CD14-positive monocyte (primary cell): ENCODE data around the gene RO60. TPM values are rescaled to one million over a fixed set of nuclear protein-coding genes. Genes with fewer than 3 reads are reported as not detected.

Source experiments
- DNase-seq, 3 donors: peaks; one replicate each; pipeline ENCODE4 v3.0.0-alpha.2; 2011 to 2022
- H2AFZ ChIP-seq: 2 replicates; pipeline ENCODE4 v1.6.0; 2012; ENCODE audit warnings: mild to moderate bottlenecking, low read depth, low read length, inconsistent platforms; ENCODE audit not compliant: insufficient read depth, poor library complexity, severe bottlenecking
- H3K27ac ChIP-seq, 2 donors: 1 replicate in 1 of 2; 2 replicates in 1 of 2; pipeline ENCODE4 v1.5.1; 2012 to 2013; ENCODE audit warnings: low read length in 2 of 2, control low read depth in 1 of 2, inconsistent platforms in 1 of 2, low read depth in 1 of 2, mild to moderate bottlenecking in 1 of 2
- H3K27me3 ChIP-seq, 2 donors: one replicate each; pipeline versions ENCODE4 v1.6.0 to v1.6.1; 2011 to 2013; ENCODE audit warnings: low read length in 2 of 2; ENCODE audit not compliant: control insufficient read depth in 2 of 2, insufficient read depth in 2 of 2
- H3K36me3 ChIP-seq, 2 donors: replicated peaks in 1 of 2; 1 replicate in 1 of 2; 2 replicates in 1 of 2; pipeline versions ENCODE4 v1.5.1 to v1.6.1; 2012 to 2013; ENCODE audit warnings: low read length in 2 of 2, control low read depth in 1 of 2, inconsistent platforms in 1 of 2, mild to moderate bottlenecking in 1 of 2; ENCODE audit not compliant: insufficient read depth in 2 of 2, control insufficient read depth in 1 of 2
- H3K4me1 ChIP-seq, 2 donors: 1 replicate in 1 of 2; 2 replicates in 1 of 2; pipeline versions ENCODE4 v1.5.1 to v1.6.1; 2012 to 2013; ENCODE audit warnings: low read length in 2 of 2, control low read depth in 1 of 2, inconsistent platforms in 1 of 2, mild to moderate bottlenecking in 1 of 2, moderate library complexity in 1 of 2; ENCODE audit not compliant: insufficient read depth in 2 of 2, control insufficient read depth in 1 of 2
- H3K4me2 ChIP-seq: replicated peaks from 2 replicates; pipeline ENCODE3; 2012; ENCODE audit warnings: low read length, moderate library complexity, mild to moderate bottlenecking; ENCODE audit not compliant: poor library complexity, severe bottlenecking; ENCODE audit errors: extremely low read depth
- H3K4me3 ChIP-seq, 3 experiments: fragments of 200-600 bp in 1 of 3; sonication (generic) in 1 of 3; replicated peaks in 1 of 3; 1 replicate in 2 of 3; 2 replicates in 1 of 3; pipeline ENCODE4 v1.5.1; 2011 to 2013; ENCODE audit warnings: low read length in 3 of 3, mild to moderate bottlenecking in 3 of 3, control low read depth in 2 of 3, low read depth in 2 of 3, inconsistent platforms in 1 of 3, moderate library complexity in 1 of 3
- H3K79me2 ChIP-seq: 2 replicates; pipeline ENCODE4 v1.6.0; 2012; ENCODE audit warnings: mild to moderate bottlenecking, control low read depth, inconsistent platforms, low read length, moderate library complexity; ENCODE audit not compliant: insufficient read depth
- H3K9ac ChIP-seq: 2 replicates; pipeline ENCODE4 v1.6.0; 2017; ENCODE audit warnings: low read length, mild to moderate bottlenecking; ENCODE audit not compliant: insufficient read depth, poor library complexity, severe bottlenecking
- H3K9me3 ChIP-seq, 2 donors: replicated peaks in 1 of 2; 1 replicate in 1 of 2; 2 replicates in 1 of 2; pipeline versions ENCODE4 v1.5.1 to v1.6.1; 2012 to 2013; ENCODE audit warnings: low read length in 2 of 2, control low read depth in 1 of 2; ENCODE audit not compliant: control insufficient read depth in 1 of 2, insufficient read depth in 1 of 2
- H4K20me1 ChIP-seq: 2 replicates; pipeline ENCODE4 v1.6.0; 2012; ENCODE audit warnings: mild to moderate bottlenecking, low read length, control low read depth, moderate library complexity; ENCODE audit not compliant: insufficient read depth
- H3K27ac Mint-ChIP-seq, 7 donors: one replicate each; pipeline ENCODE4 v1.8.0; 2020; ENCODE audit warnings: mild to moderate bottlenecking in 7 of 7, mixed read lengths in 7 of 7, moderate library complexity in 6 of 7, inconsistent platforms in 2 of 7
- H3K27me3 Mint-ChIP-seq, 3 donors: one replicate each; pipeline ENCODE4 v1.8.0; 2021 to 2022; ENCODE audit warnings: low read depth in 3 of 3, mild to moderate bottlenecking in 3 of 3, mixed read lengths in 3 of 3, moderate library complexity in 3 of 3, inconsistent platforms in 1 of 3
- H3K36me3 Mint-ChIP-seq, 2 donors: one replicate each; pipeline ENCODE4 v1.8.0; 2020; ENCODE audit warnings: mixed read lengths in 2 of 2, inconsistent platforms in 1 of 2, mild to moderate bottlenecking in 1 of 2
- H3K4me1 Mint-ChIP-seq: one replicate; pipeline ENCODE4 v1.8.0; 2020; ENCODE audit warnings: mild to moderate bottlenecking, mixed read lengths
- H3K4me3 Mint-ChIP-seq, 2 donors: one replicate each; pipeline ENCODE4 v1.8.0; 2020; ENCODE audit warnings: mild to moderate bottlenecking in 2 of 2, mixed read lengths in 2 of 2, moderate library complexity in 1 of 2
- H3K9me3 Mint-ChIP-seq, 7 donors: one replicate each; pipeline ENCODE4 v1.8.0; 2020 to 2022; ENCODE audit warnings: mixed read lengths in 7 of 7, mild to moderate bottlenecking in 6 of 7, moderate library complexity in 6 of 7, inconsistent platforms in 2 of 7
- CTCF ChIP-seq: fragments of 200-600 bp; IDR thresholded peaks from one replicate; pipeline ENCODE4 v1.8.0; 2022; ENCODE audit warnings: antibody characterized with exemption, mild to moderate bottlenecking
- WGBS: methylation state at CpG from one replicate; pipeline ENCODE4 v1.1.5; 2013; ENCODE audit warnings: missing lambda C conversion rate; ENCODE audit not compliant: insufficient coverage; 5-methylcytosine and 5-hydroxymethylcytosine counted together
- intact Hi-C, 2 donors: fragments of 100-400 bp; cut with micrococcal nuclease; formaldehyde crosslinking; loops; one replicate each; pipeline versions ENCODE4 v1.15.0 to v1.15.1; 2023
- polyA plus RNA-seq, 3 donors: library from polyadenylated mRNA; depleted of rRNA in 1 of 3; unstranded in 2 of 3; stranded (reverse) in 1 of 3; fragments of 300-500 nt in 2 of 3; fragments of >200 nt in 1 of 3; fragmentation: Illumina TruSeq in 2 of 3; gene quantifications; 1 replicate in 2 of 3; 2 replicates in 1 of 3; pipeline ENCODE4 v1.2.3, GENCODE V29; 2012 to 2021

The RO60 gene
- polyA plus RNA-seq, 3 donors: 13.2 to 67.9 (median 58.1) TPM

- intact Hi-C loops: no loop called here
- no peak overlapping the region for H3K4me3 Mint-ChIP-seq
- no peak overlapping the region for H2AFZ ChIP-seq
- peak overlapping the region in 1 of 2 donors; percentile 44 for H3K27ac ChIP-seq
- H3K4me1 Mint-ChIP-seq: peaks cover 22% of the 10 kb centered on the region
- H3K4me2 ChIP-seq: no peak overlapping the region
- no peaks in the 10 kb centered on the region for H3K79me2 ChIP-seq
- no peaks in the 10 kb centered on the region for H3K27me3 Mint-ChIP-seq
- peaks cover 3 to 4% of the 10 kb centered on the region in 2 donors for H3K36me3 ChIP-seq
- WGBS: no CpG with 5 or more reads among the region's 2 CpGs
- peaks cover 0 to 3% (median 0%) of the 10 kb centered on the region in 7 donors for H3K9me3 Mint-ChIP-seq
- TF ChIP-seq CTCF: no peak
- H3K27ac Mint-ChIP-seq: peak overlapping the region; percentile 26 to 76 (median 45)
- DNase-seq: peak; percentile 12 to 40 (median 25)
- no peak overlapping the region for H3K4me3 ChIP-seq
- peaks cover 12 to 22% of the 10 kb centered on the region in 2 donors for H3K4me1 ChIP-seq
- H4K20me1 ChIP-seq: no peaks in the 10 kb centered on the region
- peaks cover 7% of the 10 kb centered on the region in 2 donors for H3K36me3 Mint-ChIP-seq
- no peak overlapping the region for H3K9ac ChIP-seq
- no peaks in the 10 kb centered on the region for H3K9me3 ChIP-seq
- no peaks in the 10 kb centered on the region for H3K27me3 ChIP-seq
Observed at GRCh38 chr1:193013005-193013404, 46.4 kb upstream of the RO60 start.

- Histone ChIP-seq H3K9me3 (no peaks in the 10 kb centered on the region), H3K4me2 (no peak overlapping the region), H3K4me3 (no peak overlapping the region), H3K27ac (no peak overlapping the region), H2AFZ (no peak overlapping the region), H3K79me2 (no peaks in the 10 kb centered on the region), H3K9ac (no peak overlapping the region), H3K36me3 (peaks cover 3 to 4% of the 10 kb centered on the region in 2 donors), H3K4me1 (peaks cover 12 to 22% of the 10 kb centered on the region in 2 donors), H3K27me3 (no peaks in the 10 kb centered on the region), H4K20me1 (no peaks in the 10 kb centered on the region)
- H3K4me3 Mint-ChIP-seq: no peak overlapping the region
- no peaks in the 10 kb centered on the region for H3K27me3 Mint-ChIP-seq
- peaks cover 22% of the 10 kb centered on the region for H3K4me1 Mint-ChIP-seq
- no peak overlapping the region for H3K27ac Mint-ChIP-seq
- WGBS: 100% methylated on average over 3 of the region's 7 CpGs
- DNase-seq: no peak
- peaks cover 0 to 3% (median 0%) of the 10 kb centered on the region in 7 donors for H3K9me3 Mint-ChIP-seq
- no peak for TF ChIP-seq CTCF
- H3K36me3 Mint-ChIP-seq: peaks cover 7% of the 10 kb centered on the region in 2 donors
- intact Hi-C loops: no loop called here
Observed at GRCh38 chr1:193013707-193014106, 45.7 kb upstream of the RO60 start.
